ENCODE measurements around the gene KIAA0753.
"Not testable (repeated sequence)": the region's sequence is repeated elsewhere in the genome, so short reads cannot be mapped to it uniquely, and the experiment has no call there.

DNA sequence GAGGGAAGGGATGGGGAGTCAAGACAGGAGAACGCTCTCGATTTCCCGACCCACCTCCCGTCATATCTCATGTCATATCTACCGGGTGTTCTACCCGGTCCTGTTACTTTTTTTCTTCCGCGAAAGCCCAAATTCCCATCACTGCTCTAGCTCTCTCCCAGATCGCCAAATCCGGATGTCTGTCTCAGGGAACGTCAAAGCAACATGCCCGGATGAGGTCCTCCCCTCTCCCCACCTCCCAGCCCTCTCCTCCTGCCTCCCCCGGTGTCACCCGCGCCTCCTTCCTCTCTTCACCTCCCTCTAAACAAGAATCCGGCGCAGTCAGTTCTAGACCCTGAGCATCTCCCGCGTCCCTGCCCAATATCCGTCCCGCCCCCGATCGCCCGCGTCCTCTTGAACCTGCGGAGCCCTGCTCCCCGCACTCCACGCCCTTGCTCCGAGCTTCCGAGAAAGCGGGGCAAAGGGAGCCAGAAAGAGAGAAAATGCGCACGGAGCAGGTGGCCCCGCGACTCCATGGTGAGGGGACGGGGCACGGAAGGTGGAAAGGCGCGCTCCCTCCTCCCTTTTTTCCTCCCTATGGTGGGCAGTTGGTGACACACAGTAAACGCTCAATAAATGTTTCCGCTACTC, 15.3 kb upstream of the KIAA0753 start:
- TF ChIP-seq, protein P1, sequence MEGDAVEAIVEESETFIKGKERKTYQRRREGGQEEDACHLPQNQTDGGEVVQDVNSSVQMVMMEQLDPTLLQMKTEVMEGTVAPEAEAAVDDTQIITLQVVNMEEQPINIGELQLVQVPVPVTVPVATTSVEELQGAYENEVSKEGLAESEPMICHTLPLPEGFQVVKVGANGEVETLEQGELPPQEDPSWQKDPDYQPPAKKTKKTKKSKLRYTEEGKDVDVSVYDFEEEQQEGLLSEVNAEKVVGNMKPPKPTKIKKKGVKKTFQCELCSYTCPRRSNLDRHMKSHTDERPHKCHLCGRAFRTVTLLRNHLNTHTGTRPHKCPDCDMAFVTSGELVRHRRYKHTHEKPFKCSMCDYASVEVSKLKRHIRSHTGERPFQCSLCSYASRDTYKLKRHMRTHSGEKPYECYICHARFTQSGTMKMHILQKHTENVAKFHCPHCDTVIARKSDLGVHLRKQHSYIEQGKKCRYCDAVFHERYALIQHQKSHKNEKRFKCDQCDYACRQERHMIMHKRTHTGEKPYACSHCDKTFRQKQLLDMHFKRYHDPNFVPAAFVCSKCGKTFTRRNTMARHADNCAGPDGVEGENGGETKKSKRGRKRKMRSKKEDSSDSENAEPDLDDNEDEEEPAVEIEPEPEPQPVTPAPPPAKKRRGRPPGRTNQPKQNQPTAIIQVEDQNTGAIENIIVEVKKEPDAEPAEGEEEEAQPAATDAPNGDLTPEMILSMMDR (optimal IDR thresholded peaks at IDR 0.05 in 1 of 3, IDR thresholded peaks at IDR 0.05 in 1 of 3, conservative IDR thresholded peaks at IDR 0.05 in 1 of 3; ENCODE audit: extremely low read depth in 1 of 3, insufficient read depth in 2 of 3, low read length in 3 of 3) = not testable (repeated sequence)
- TF ChIP-seq EZH2 (IDR thresholded peaks at IDR 0.05; ENCODE audit: low read length) = not testable (repeated sequence)
